ENCODE data around the gene PRAMEF1. TPM values are rescaled to one million over a fixed set of nuclear protein-coding genes. Genes with fewer than 3 reads are reported as not detected.
A peak's percentile ranks its signal among the peaks of the same experiment; 100 is the strongest.
"Not testable (repeated sequence)": the region's sequence is repeated elsewhere in the genome, so short reads cannot be mapped to it uniquely, and the experiment has no call there.

Gene PRAMEF1
- total and polyA plus RNA-seq, 2 experiments from 2014 or later, result not detected

- in situ Hi-C loops (cut with MboI), result no loop called here
- 54 to 61% methylated on average over 15 of the region's 15 CpGs for WGBS, 2 experiments (ENCODE audit: low coverage in 1 of 2, low lambda C conversion rate in 2 of 2, missing lambda C conversion rate in 2 of 2)
These were observed 14.2 kb upstream of the PRAMEF1 start for GRCh38 chr1:12776801-12777557.

GRCh38 chr1:12778061-12778460, 13.1 kb upstream of the PRAMEF1 start:
- WGBS, 2 experiments (ENCODE audit: low coverage in 1 of 2, low lambda C conversion rate in 2 of 2, missing lambda C conversion rate in 2 of 2), result 28 to 29% methylated on average over 4 of the region's 4 CpGs
- Histone ChIP-seq H3K9ac (no peak overlapping the region), H3K4me1 (ENCODE audit: insufficient read depth) (no peaks in the 10 kb centered on the region), H3K27ac (no peak overlapping the region), H4K20me1 (ENCODE audit: insufficient read depth) (no peaks in the 10 kb centered on the region), H3K27me3 (replicated peaks; ENCODE audit: insufficient read depth) (no peaks in the 10 kb centered on the region), H3K9me2 (ENCODE audit: insufficient read depth) (no peaks in the 10 kb centered on the region), H2AFZ (no peak overlapping the region), H3K9me3 (ENCODE audit: low read depth) (no peaks in the 10 kb centered on the region), H3F3A (ENCODE audit: insufficient read depth) (no peaks in the 10 kb centered on the region), H3K36me3 (ENCODE audit: low read depth) (no peaks in the 10 kb centered on the region), H3K4me3 (no peak overlapping the region), H3K79me2 (ENCODE audit: insufficient read depth) (no peaks in the 10 kb centered on the region), H3K4me2 (ENCODE audit: unreplicated experiment) (no peak overlapping the region)
- in situ Hi-C loops (cut with MboI), result no loop called here
- TF ChIP-seq EZH2 (IDR thresholded peaks at IDR 0.05; ENCODE audit: insufficient read depth, poor library complexity, severe bottlenecking) (no peak), EZH2phosphoT487 (IDR thresholded peaks at IDR 0.05; ENCODE audit: insufficient read depth, low read depth) (no peak)
- DNase-seq, result no peak

More at GRCh38 chr1:12776801-12777557, 14.2 kb upstream of the PRAMEF1 start:
- no peaks in the 10 kb centered on the region for H3K4me1 ChIP-seq (ENCODE audit: insufficient read depth)
- H3K9ac ChIP-seq, result no peak overlapping the region
- no peaks in the 10 kb centered on the region for H3K27me3 ChIP-seq (replicated peaks; ENCODE audit: insufficient read depth)
- no peaks in the 10 kb centered on the region for H3K36me3 ChIP-seq (ENCODE audit: low read depth)
- no peaks in the 10 kb centered on the region for H4K20me1 ChIP-seq (ENCODE audit: insufficient read depth)
- H3K27ac ChIP-seq, result no peak overlapping the region
- no peaks in the 10 kb centered on the region for H3K79me2 ChIP-seq (ENCODE audit: insufficient read depth)
- TF ChIP-seq EZH2phosphoT487 (IDR thresholded peaks at IDR 0.05; ENCODE audit: insufficient read depth, low read depth), result no peak
- TF ChIP-seq EZH2 (IDR thresholded peaks at IDR 0.05; ENCODE audit: insufficient read depth, poor library complexity, severe bottlenecking), result no peak
- no peak overlapping the region for H2AFZ ChIP-seq
- no peaks in the 10 kb centered on the region for H3K9me2 ChIP-seq (ENCODE audit: insufficient read depth)
- H3K4me2 ChIP-seq (ENCODE audit: unreplicated experiment), result no peak overlapping the region
- no peak overlapping the region for H3K4me3 ChIP-seq
- no peak for DNase-seq
- no peaks in the 10 kb centered on the region for H3F3A ChIP-seq (ENCODE audit: insufficient read depth)
- no peaks in the 10 kb centered on the region for H3K9me3 ChIP-seq (ENCODE audit: low read depth)

- Histone ChIP-seq H3K79me2 (ENCODE audit: insufficient read depth) (no peaks in the 10 kb centered on the region), H4K20me1 (ENCODE audit: insufficient read depth) (no peaks in the 10 kb centered on the region), H3K36me3 (ENCODE audit: low read depth) (no peaks in the 10 kb centered on the region), H3K27ac (no peak overlapping the region), H3K4me3 (no peak overlapping the region), H3K27me3 (replicated peaks; ENCODE audit: insufficient read depth) (no peaks in the 10 kb centered on the region), H2AFZ (no peak overlapping the region), H3F3A (ENCODE audit: insufficient read depth) (no peaks in the 10 kb centered on the region), H3K9me3 (ENCODE audit: low read depth) (no peaks in the 10 kb centered on the region), H3K4me2 (ENCODE audit: unreplicated experiment) (no peak overlapping the region), H3K9ac (no peak overlapping the region), H3K9me2 (ENCODE audit: insufficient read depth) (no peaks in the 10 kb centered on the region), H3K4me1 (ENCODE audit: insufficient read depth) (no peaks in the 10 kb centered on the region)
- WGBS, 2 experiments (ENCODE audit: low coverage in 1 of 2, low lambda C conversion rate in 2 of 2, missing lambda C conversion rate in 2 of 2), result 26 to 29% methylated on average over 6 of the region's 6 CpGs
- in situ Hi-C loops (cut with MboI), result no loop called here
- TF ChIP-seq EZH2phosphoT487 (IDR thresholded peaks at IDR 0.05; ENCODE audit: insufficient read depth, low read depth) (no peak), EZH2 (IDR thresholded peaks at IDR 0.05; ENCODE audit: insufficient read depth, poor library complexity, severe bottlenecking) (no peak)
- DNase-seq, result peak; percentile 7
These were observed 12.3 kb upstream of the PRAMEF1 start for GRCh38 chr1:12778907-12779306.

- H3K36me3 ChIP-seq (ENCODE audit: low read depth); H3K27ac ChIP-seq; H4K20me1 ChIP-seq (ENCODE audit: insufficient read depth); H3K4me2 ChIP-seq (ENCODE audit: unreplicated experiment); H3K9me2 ChIP-seq (ENCODE audit: insufficient read depth); H3K27me3 ChIP-seq (replicated peaks; ENCODE audit: insufficient read depth); DNase-seq; H3F3A ChIP-seq (ENCODE audit: insufficient read depth); H2AFZ ChIP-seq; H3K4me1 ChIP-seq (ENCODE audit: insufficient read depth); H3K79me2 ChIP-seq (ENCODE audit: insufficient read depth); H3K9me3 ChIP-seq (ENCODE audit: low read depth); in situ Hi-C loops (cut with MboI); H3K9ac ChIP-seq; H3K4me3 ChIP-seq: not testable (repeated sequence)
- WGBS, 2 experiments (ENCODE audit: low coverage in 1 of 2, low lambda C conversion rate in 2 of 2, missing lambda C conversion rate in 2 of 2), result 65 to 79% methylated on average over 4 to 5 of the region's 5 CpGs
These were observed 9.7 kb upstream of the PRAMEF1 start for GRCh38 chr1:12781488-12781887.

GRCh38 chr1:12783783-12784182, 7.4 kb upstream of the PRAMEF1 start:
- H3K4me3 ChIP-seq; H3K79me2 ChIP-seq (ENCODE audit: insufficient read depth); H3K27me3 ChIP-seq (replicated peaks; ENCODE audit: insufficient read depth); H3F3A ChIP-seq (ENCODE audit: insufficient read depth); H3K36me3 ChIP-seq (ENCODE audit: low read depth); H3K9me3 ChIP-seq (ENCODE audit: low read depth); H3K9me2 ChIP-seq (ENCODE audit: insufficient read depth); H3K4me1 ChIP-seq (ENCODE audit: insufficient read depth); H3K4me2 ChIP-seq (ENCODE audit: unreplicated experiment); H2AFZ ChIP-seq; H3K9ac ChIP-seq; H4K20me1 ChIP-seq (ENCODE audit: insufficient read depth); H3K27ac ChIP-seq; in situ Hi-C loops (cut with MboI): not testable (repeated sequence)
- WGBS, 2 experiments (ENCODE audit: low coverage in 1 of 2, low lambda C conversion rate in 2 of 2, missing lambda C conversion rate in 2 of 2), result 3 to 6% methylated on average over 6 to 7 of the region's 7 CpGs
- peak; percentile 28 for DNase-seq

- H3K27ac ChIP-seq; H3K79me2 ChIP-seq (ENCODE audit: insufficient read depth); in situ Hi-C loops (cut with MboI); H3K36me3 ChIP-seq (ENCODE audit: low read depth); H3F3A ChIP-seq (ENCODE audit: insufficient read depth); H3K9ac ChIP-seq; DNase-seq; H3K9me3 ChIP-seq (ENCODE audit: low read depth); H3K9me2 ChIP-seq (ENCODE audit: insufficient read depth); H3K4me1 ChIP-seq (ENCODE audit: insufficient read depth); H3K27me3 ChIP-seq (replicated peaks; ENCODE audit: insufficient read depth); H4K20me1 ChIP-seq (ENCODE audit: insufficient read depth); H3K4me2 ChIP-seq (ENCODE audit: unreplicated experiment); H3K4me3 ChIP-seq; H2AFZ ChIP-seq: not testable (repeated sequence)
- WGBS, 2 experiments (ENCODE audit: low coverage in 1 of 2, low lambda C conversion rate in 2 of 2, missing lambda C conversion rate in 2 of 2), result 60 to 63% methylated on average over 7 of the region's 8 CpGs
These were observed 6.5 kb upstream of the PRAMEF1 start for GRCh38 chr1:12784729-12785128.
